HCT116 (cell line): ENCODE measurements around the gene CASP10. TPM values are rescaled to one million over a fixed set of nuclear protein-coding genes. Genes with fewer than 3 reads are reported as not detected.
A peak's percentile ranks its signal among the peaks of the same experiment; 100 is the strongest.

Source experiments
- ATAC-seq: fragments of 200-7000 bp; cut with Tn5 transposase; 2 replicates; pipeline ENCODE4 v1.9.1; 2020; ENCODE audit warnings: mild to moderate bottlenecking, moderate library complexity
- BruUV-seq: library from RNA; stranded (reverse); fragments of 400-500 nt; replicated peaks from 2 replicates; lab custom pipeline; 2021; lab: Mats Ljungman, UMichigan
- CTCF ChIA-PET: fragments of 300-600 bp; sonication (Branson Sonifier 250); formaldehyde crosslinking; loops from one replicate; lab custom pipeline; 2021; ENCODE audit warnings: antibody characterized with exemption; lab: Charles Lee
- POLR2A ChIA-PET: fragments of 300-600, 350-600 bp; sonication (Branson Sonifier 250); formaldehyde crosslinking; loops from one replicate; lab custom pipeline; 2021; ENCODE audit warnings: antibody characterized with exemption; lab: Charles Lee
- RAD21 ChIA-PET, 2 experiments: fragments of 300-600 bp; sonication (Branson Sonifier 250); formaldehyde crosslinking; loops; one replicate each; lab custom pipeline; 2023; ENCODE audit warnings: low total read pairs in 2 of 2; ENCODE audit not compliant: uncharacterized antibody in 2 of 2, unreplicated experiment in 2 of 2, low non-redundant PET in 1 of 2; lab: Charles Lee
- DNase-seq: peaks from one replicate; pipeline ENCODE4 v3.0.0-alpha.2; 2010; ENCODE audit warnings: low read depth, low spot score
- H2AFZ ChIP-seq: fragments of 200-600 bp; shearing (Covaris generic), sonication (generic); 2 replicates; pipeline ENCODE4 v1.6.1; 2017; ENCODE audit warnings: low read depth, mixed run types, mixed read lengths, antibody characterized with exemption, low read length; ENCODE audit not compliant: poor library complexity, severe bottlenecking
- H3K27ac ChIP-seq: 2 replicates; pipeline ENCODE4 v1.5.1; 2012; ENCODE audit warnings: low read depth, low read length
- H3K27me3 ChIP-seq: fragments of 200-600 bp; sonication (generic); 2 replicates; pipeline ENCODE4 v1.6.1; 2016; ENCODE audit warnings: mixed run types, low read length, mixed read lengths; ENCODE audit not compliant: insufficient read depth
- H3K36me3 ChIP-seq, 2 experiments: fragments of 200-500 bp in 1 of 2; fragments of 200-600 bp in 1 of 2; sonication (Bioruptor generic) in 1 of 2; sonication (generic) in 1 of 2; 2 replicates each; pipeline versions ENCODE4 v1.5.1 to v1.6.1; 2014 to 2016; ENCODE audit warnings: low read length in 2 of 2, inconsistent platforms in 1 of 2, mixed read lengths in 1 of 2, mixed run types in 1 of 2; ENCODE audit not compliant: insufficient read depth in 2 of 2, control insufficient read depth in 1 of 2
- H3K4me1 ChIP-seq, 2 experiments: fragments of 200-600 bp in 1 of 2; sonication (generic) in 1 of 2; 2 replicates each; pipeline versions ENCODE4 v1.5.1 to v1.6.1; 2012 to 2017; ENCODE audit warnings: low read length in 2 of 2, inconsistent platforms in 1 of 2, mild to moderate bottlenecking in 1 of 2, mixed read lengths in 1 of 2, mixed run types in 1 of 2, moderate library complexity in 1 of 2; ENCODE audit not compliant: insufficient read depth in 2 of 2, control insufficient read depth in 1 of 2
- H3K4me2 ChIP-seq: fragments of 200-600 bp; sonication (generic); 2 replicates; pipeline ENCODE4 v1.6.1; 2017; ENCODE audit warnings: mixed run types, low read length, mixed read lengths
- H3K4me3 ChIP-seq, 2 experiments: fragments of 200-600 bp in 1 of 2; sonication (generic) in 1 of 2; replicated peaks in 1 of 2; 2 replicates each; pipeline ENCODE4 v1.5.1; 2011 to 2016; ENCODE audit warnings: low read length in 2 of 2, control low read depth in 1 of 2, low read depth in 1 of 2, mild to moderate bottlenecking in 1 of 2, mixed read lengths in 1 of 2, mixed run types in 1 of 2
- H3K79me2 ChIP-seq: fragments of 200-600 bp; sonication (generic); 2 replicates; pipeline ENCODE4 v1.6.1; 2017; ENCODE audit warnings: mild to moderate bottlenecking, mixed run types, low read length, moderate library complexity, mixed read lengths; ENCODE audit not compliant: insufficient read depth
- H3K9ac ChIP-seq: fragments of 200-600 bp; sonication (generic); 2 replicates; pipeline ENCODE4 v1.6.1; 2016; ENCODE audit warnings: low read length, mixed read lengths
- H3K9me2 ChIP-seq: fragments of 200-600 bp; sonication (generic), shearing (Covaris generic); 2 replicates; pipeline ENCODE4 v1.6.1; 2017; ENCODE audit warnings: mixed run types, mild to moderate bottlenecking, moderate library complexity; ENCODE audit not compliant: insufficient read depth
- H3K9me3 ChIP-seq, 2 experiments: fragments of 200-500 bp in 1 of 2; fragments of 200-600 bp in 1 of 2; sonication (Bioruptor generic) in 1 of 2; sonication (generic) in 1 of 2; 2 replicates each; pipeline ENCODE4 v1.6.1; 2014 to 2017; ENCODE audit warnings: low read length in 2 of 2, mixed read lengths in 2 of 2, inconsistent platforms in 1 of 2, low read depth in 1 of 2, mild to moderate bottlenecking in 1 of 2, mixed run types in 1 of 2, moderate library complexity in 1 of 2; ENCODE audit not compliant: control insufficient read depth in 1 of 2, insufficient read depth in 1 of 2
- H4K20me1 ChIP-seq: fragments of 200-600 bp; sonication (generic), shearing (Covaris generic); 2 replicates; pipeline ENCODE4 v1.6.1; 2017; ENCODE audit warnings: mixed run types, mild to moderate bottlenecking, moderate library complexity; ENCODE audit not compliant: insufficient read depth
- ATF3 ChIP-seq: IDR thresholded peaks from 2 replicates; pipeline ENCODE4 v1.6.1; 2012
- CBX3 ChIP-seq: IDR thresholded peaks from 2 replicates; pipeline ENCODE4 v1.6.1; 2012; ENCODE audit warnings: low read depth
- CEBPB ChIP-seq: IDR thresholded peaks from 2 replicates; pipeline ENCODE4 v1.6.1; 2012; ENCODE audit warnings: low read depth
- CTCF ChIP-seq, 3 experiments: fragments of 200-600 bp in 1 of 3; sonication (generic) in 1 of 3; IDR thresholded peaks in 2 of 3; conservative IDR thresholded peaks in 1 of 3; 2 replicates each; pipeline ENCODE4 v1.5.1; 2012 to 2017; ENCODE audit warnings: low read depth in 2 of 3, low read length in 2 of 3, antibody characterized with exemption in 1 of 3, borderline replicate concordance in 1 of 3, control low read depth in 1 of 3, mild to moderate bottlenecking in 1 of 3, mixed read lengths in 1 of 3, mixed run types in 1 of 3, moderate library complexity in 1 of 3; ENCODE audit not compliant: insufficient read depth in 1 of 3
- EGR1 ChIP-seq: IDR thresholded peaks from 2 replicates; pipeline ENCODE4 v1.6.1; 2012; ENCODE audit warnings: low read depth
- ELF1 ChIP-seq: IDR thresholded peaks from 2 replicates; pipeline ENCODE4 v1.6.1; 2012; ENCODE audit warnings: low read depth, borderline replicate concordance
- EZH2 ChIP-seq: fragments of 200-600 bp; sonication (generic); IDR thresholded peaks from 2 replicates; pipeline ENCODE4 v1.6.1; 2017; ENCODE audit warnings: antibody characterized with exemption, mixed run types
- EZH2phosphoT487 ChIP-seq: fragments of 200-600 bp; IDR thresholded peaks from 2 replicates; pipeline ENCODE4 v1.6.1; 2018; ENCODE audit warnings: antibody characterized with exemption, borderline replicate concordance
- FOSL1 ChIP-seq: IDR thresholded peaks from 2 replicates; pipeline ENCODE4 v1.6.1; 2012; ENCODE audit warnings: low read depth
- JUND ChIP-seq: IDR thresholded peaks from 2 replicates; pipeline ENCODE4 v1.6.1; 2012
- POLR2A ChIP-seq: IDR thresholded peaks from 2 replicates; pipeline ENCODE4 v1.7.0; 2011; ENCODE audit warnings: borderline replicate concordance; ENCODE audit not compliant: insufficient read depth, insufficient read length; ENCODE audit errors: extremely low read depth
- POLR2AphosphoS5 ChIP-seq: IDR thresholded peaks from 2 replicates; pipeline ENCODE4 v1.6.1; 2011; ENCODE audit warnings: mild to moderate bottlenecking, low read depth, low read length, moderate library complexity
- RAD21 ChIP-seq: IDR thresholded peaks from 2 replicates; pipeline ENCODE4 v1.6.1; 2012; ENCODE audit warnings: low read depth, mild to moderate bottlenecking
- SP1 ChIP-seq: IDR thresholded peaks from 2 replicates; pipeline ENCODE4 v1.6.1; 2012; ENCODE audit warnings: low read depth
- SRF ChIP-seq: IDR thresholded peaks from 2 replicates; pipeline ENCODE4 v1.6.1; 2012; ENCODE audit warnings: low read depth
- TCF7L2 ChIP-seq: IDR thresholded peaks from 2 replicates; pipeline ENCODE4 v1.7.0; 2011; ENCODE audit warnings: borderline replicate concordance, inconsistent platforms; ENCODE audit not compliant: insufficient read depth, insufficient read length; ENCODE audit errors: extremely low read depth
- YY1 ChIP-seq: IDR thresholded peaks from 2 replicates; pipeline ENCODE4 v1.6.1; 2011; ENCODE audit warnings: low read length, low read depth, moderate library complexity, mild to moderate bottlenecking; ENCODE audit not compliant: insufficient replicate concordance; ENCODE audit errors: extremely low read depth
- ZFX ChIP-seq: fragments of 450-650 bp; IDR thresholded peaks from 2 replicates; pipeline ENCODE4 v1.6.1; 2017
- ZNF274 ChIP-seq: fragments of 200-500 bp; sonication (Bioruptor generic); IDR thresholded peaks from 2 replicates; pipeline ENCODE4 v1.6.1; 2014; ENCODE audit warnings: mild to moderate bottlenecking, low read depth, low read length, inconsistent platforms
- intact Hi-C: fragments of 100-400 bp; cut with micrococcal nuclease; formaldehyde crosslinking; loops from 2 replicates; pipeline ENCODE4 v1.10.0; 2022
- total RNA-seq: library from RNA; stranded (reverse); gene quantifications from one replicate; pipeline ENCODE4 v1.2.1, GENCODE V29; 2021; ENCODE audit not compliant: unreplicated experiment

CASP10 gene
- total RNA-seq, 1 experiment from 2014 or later = 2.6 TPM

GRCh38 chr2:201260302-201260800 lies 77.4 kb downstream of the CASP10 start, which contains the start of gene CASP8:
CASP8 (plus strand) TSS chr2:201260536; CDS start chr2:201266487, 5,951 bp downstream.
- H3K9ac ChIP-seq = no peak within 1 kb of the TSS; the same call in 1 of the 2 replicates
- H3K9me2 ChIP-seq = no peaks in the 10 kb centered on the region
- no peak within 1 kb of the TSS for H2AFZ ChIP-seq
- H3K4me2 ChIP-seq = peak within 1 kb of the TSS; percentile 88
- intact Hi-C loops = no loop called here
- DNase-seq (no peak), ATAC-seq (no peak)
- H3K27ac ChIP-seq = peak within 1 kb of the TSS; percentile 11; the same call in 1 of the 2 replicates
- ChIA-PET RAD21 (no interaction called here), POLR2A (no interaction called here), CTCF (no interaction called here)
- H3K4me1 ChIP-seq = peaks cover 23 to 49% of the 10 kb centered on the region in 2 experiments
- H3K36me3 ChIP-seq = no peaks in the 10 kb centered on the region
- no peaks in the 10 kb centered on the region for H3K9me3 ChIP-seq
- H4K20me1 ChIP-seq = no peaks in the 10 kb centered on the region
- peaks cover 73% of the 10 kb centered on the region for H3K79me2 ChIP-seq
- no peak for TF ChIP-seq POLR2AphosphoS5
- no peak for TF ChIP-seq EZH2phosphoT487
- TF ChIP-seq CEBPB = peak; percentile 76
- no peak for TF ChIP-seq ZFX
- no peak for TF ChIP-seq SRF
- no peak for TF ChIP-seq POLR2A
- no peak for TF ChIP-seq FOSL1
- TF ChIP-seq EGR1 = no peak
- no peak within 1 kb of the TSS for H3K4me3 ChIP-seq
- BruUV-seq = no TSS peak
- no peaks in the 10 kb centered on the region for H3K27me3 ChIP-seq

GRCh38 chr2:201261471-201261870 lies 78.5 kb downstream of the CASP10 start:
- TF ChIP-seq CTCF (IDR thresholded peaks at IDR 0.05 in 2 of 3, conservative IDR thresholded peaks at IDR 0.05 in 1 of 3; ENCODE audit: borderline replicate concordance in 1 of 3, insufficient read depth in 1 of 3, low read depth in 2 of 3, low read length in 2 of 3) (no peak), SP1 (no peak), EGR1 (no peak), POLR2A (no peak), ZNF274 (no peak), JUND (no peak), CBX3 (no peak), EZH2phosphoT487 (no peak), RAD21 (no peak), ATF3 (no peak), EZH2 (no peak), ELF1 (no peak), TCF7L2 (no peak), YY1 (no peak), FOSL1 (no peak)
- DNase-seq = no peak
- H3K4me3 ChIP-seq = no peak overlapping the region
- no peaks in the 10 kb centered on the region for H3K27me3 ChIP-seq
- ChIA-PET POLR2A (no interaction called here), CTCF (no interaction called here), RAD21 (no interaction called here)
- no TSS peak for BruUV-seq
- H3K9me3 ChIP-seq = no peaks in the 10 kb centered on the region
- H3K4me1 ChIP-seq = peaks cover 19 to 42% of the 10 kb centered on the region in 2 experiments
- no peaks in the 10 kb centered on the region for H4K20me1 ChIP-seq
- no peak overlapping the region for H3K4me2 ChIP-seq
- H3K9ac ChIP-seq = no peak overlapping the region
- no peaks in the 10 kb centered on the region for H3K36me3 ChIP-seq
- H3K27ac ChIP-seq = no peak overlapping the region
- intact Hi-C loops = no loop called here
- H3K9me2 ChIP-seq = no peaks in the 10 kb centered on the region
- no peak overlapping the region for H2AFZ ChIP-seq
- ATAC-seq = no peak
- H3K79me2 ChIP-seq = peaks cover 68% of the 10 kb centered on the region
